Activated CD4-positive, alpha-beta T cell treated with anti-CD3 and anti-CD28 coated beads, Interleukin-2, amount 50 U/mL, for 24 hours (primary cell): ENCODE measurements around the gene SEC11A.

Source experiments
- DNase-seq, 2 donors: peaks; one replicate each; pipeline ENCODE4 v3.0.0-alpha.2; 2020; ENCODE audit warnings: low read depth in 1 of 2, low spot score in 1 of 2

Gene SEC11A

GRCh38 chr15:84685304-84685703 is 30.6 kb downstream of the SEC11A start:
- DNase-seq, result no peak

GRCh38 chr15:84684092-84684491 is 31.8 kb downstream of the SEC11A start:
- no peak for DNase-seq

GRCh38 chr15:84681831-84682230 is 34.1 kb downstream of the SEC11A start:
- DNase-seq, result no peak

- DNase-seq, result no peak
These were observed 44.7 kb downstream of the SEC11A start for GRCh38 chr15:84671211-84671610.

GRCh38 chr15:84669726-84670125 is 46.2 kb downstream of the SEC11A start:
- DNase-seq, result peak in 1 of 2 donors; percentile 25

GRCh38 chr15:84668221-84668982 is 47.5 kb downstream of the SEC11A start:
- no peak for DNase-seq

- DNase-seq, result no peak
These were observed 49.6 kb downstream of the SEC11A start for GRCh38 chr15:84666373-84666772.

GRCh38 chr15:84661001-84661400 is 54.9 kb downstream of the SEC11A start:
- no peak for DNase-seq

- no peak for DNase-seq
These were observed 55.8 kb downstream of the SEC11A start for GRCh38 chr15:84659904-84660781.

GRCh38 chr15:84658788-84659411 is 57.0 kb downstream of the SEC11A start:
- DNase-seq, result no peak

GRCh38 chr15:84658080-84658787 is 57.7 kb downstream of the SEC11A start, which contains the start of gene NMB:
Gene NMB, minus strand, starts transcription at chr15:84658199. Its CDS starts 47 bp downstream, at chr15:84658152.
- DNase-seq, result peak; percentile 62 to 71

GRCh38 chr15:84657748-84658079 is 58.2 kb downstream of the SEC11A start:
- DNase-seq, result no peak

- DNase-seq, result no peak
These were observed 59.0 kb downstream of the SEC11A start for GRCh38 chr15:84656972-84657371.

GRCh38 chr15:84654689-84655453 is 61.1 kb downstream of the SEC11A start:
- DNase-seq, result peak; percentile 51 to 69

GRCh38 chr15:84653910-84654688 is 61.8 kb downstream of the SEC11A start, which contains the start of gene WDR73:
Gene WDR73, minus strand, starts transcription at chr15:84654283. Its CDS starts 9 bp downstream, at chr15:84654274.
- peak; percentile 96 for DNase-seq

- no peak for DNase-seq
These were observed 62.4 kb downstream of the SEC11A start for GRCh38 chr15:84653584-84653909.

GRCh38 chr15:84649706-84650105 is 66.2 kb downstream of the SEC11A start:
- DNase-seq, result no peak

- DNase-seq, result no peak
These were observed 67.4 kb downstream of the SEC11A start for GRCh38 chr15:84648539-84648938.

- DNase-seq, result no peak
These were observed 68.2 kb downstream of the SEC11A start for GRCh38 chr15:84647726-84648125.

- no peak for DNase-seq
These were observed 69.9 kb downstream of the SEC11A start for GRCh38 chr15:84645997-84646396.
